HG03565 (cell line): ENCODE results near the gene SSTR3.
"Not testable (repeated sequence)": the region's sequence is repeated elsewhere in the genome, so short reads cannot be mapped to it uniquely, and the experiment has no call there.

Experiments used
- ATAC-seq: cut with Tn5 transposase; IDR thresholded peaks from one replicate; pipeline ENCODE4 v1.9.1; 2021; ENCODE audit warnings: mild to moderate bottlenecking, moderate library complexity; ENCODE audit not compliant: unreplicated experiment

SSTR3 gene

DNA sequence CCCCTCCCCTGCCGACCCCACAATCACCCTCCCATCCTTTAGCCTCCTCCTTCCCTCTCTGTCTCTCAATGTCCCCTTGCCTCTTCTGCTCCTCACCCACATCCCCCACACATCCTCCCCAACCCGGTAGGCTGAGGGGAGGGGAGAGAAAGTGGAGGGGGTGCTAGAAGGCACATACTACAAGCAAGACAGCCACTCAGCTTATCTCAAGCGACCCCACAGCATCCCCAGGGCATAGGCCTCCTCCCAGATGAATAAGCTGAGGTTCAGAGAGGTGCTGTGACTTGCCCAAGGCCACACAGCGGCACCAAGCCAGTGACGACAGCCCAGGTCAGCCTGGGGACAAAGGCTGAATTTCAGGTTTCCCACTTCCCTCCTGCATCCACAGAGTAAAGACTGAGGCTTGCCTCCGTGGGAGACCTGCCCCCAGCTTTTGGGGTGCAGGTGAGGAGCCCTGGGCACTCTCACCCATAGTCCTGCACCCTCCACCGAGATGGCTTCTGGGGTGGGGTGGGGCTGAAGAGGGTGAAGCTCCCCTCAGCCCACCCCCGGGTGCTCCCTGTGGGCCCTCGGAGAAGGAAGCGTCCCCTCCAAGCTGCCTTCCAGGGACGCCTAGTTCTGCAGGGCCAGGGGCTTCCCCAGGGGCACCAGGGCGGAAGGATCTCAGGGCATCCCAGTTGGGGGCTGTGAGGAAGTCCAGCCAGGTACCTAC is 31.3 kb upstream of the SSTR3 start:
- ATAC-seq: no peak

GRCh38 chr22:37242395-37242918 is 30.2 kb upstream of the SSTR3 start:
- peak; percentile 48 for ATAC-seq

DNA sequence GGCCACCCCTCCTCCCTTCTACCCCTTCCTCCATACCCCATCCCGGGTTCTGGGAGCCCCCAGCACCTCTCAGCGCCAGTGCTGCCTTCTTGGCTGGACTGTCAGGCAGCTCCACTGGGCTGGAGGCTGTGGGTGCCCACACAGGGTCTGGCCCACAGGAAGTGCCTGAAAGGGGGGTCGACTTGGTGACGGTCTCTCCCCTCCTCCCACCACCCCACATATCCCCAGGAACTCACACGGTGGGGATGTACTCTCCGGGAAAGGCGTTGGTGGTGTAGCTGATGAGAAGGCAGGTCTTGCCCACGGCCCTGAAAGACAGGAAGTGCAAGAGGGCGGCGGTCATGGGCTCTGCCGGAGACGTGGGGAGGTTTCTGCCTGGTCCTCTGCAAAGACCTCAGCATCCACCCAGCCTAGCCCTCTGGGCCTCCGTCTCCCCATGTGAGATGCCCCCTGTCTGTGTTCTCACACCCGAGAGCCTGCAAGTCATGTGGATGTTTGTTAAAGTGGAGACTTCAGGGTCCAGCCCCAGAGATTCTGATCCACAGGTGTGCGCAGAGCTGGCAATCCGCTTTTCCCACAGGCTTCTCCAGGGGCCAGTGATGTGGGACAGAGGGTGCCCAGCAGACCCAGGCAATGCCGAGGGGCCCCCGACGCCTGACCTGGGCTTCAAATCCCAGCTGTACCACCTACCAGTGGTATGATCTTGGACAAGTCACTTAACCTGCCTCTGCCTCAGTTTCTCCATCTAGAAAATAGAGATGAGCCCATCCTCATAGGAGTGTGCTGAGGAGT is 29.3 kb upstream of the SSTR3 start:
- ATAC-seq: no peak

DNA sequence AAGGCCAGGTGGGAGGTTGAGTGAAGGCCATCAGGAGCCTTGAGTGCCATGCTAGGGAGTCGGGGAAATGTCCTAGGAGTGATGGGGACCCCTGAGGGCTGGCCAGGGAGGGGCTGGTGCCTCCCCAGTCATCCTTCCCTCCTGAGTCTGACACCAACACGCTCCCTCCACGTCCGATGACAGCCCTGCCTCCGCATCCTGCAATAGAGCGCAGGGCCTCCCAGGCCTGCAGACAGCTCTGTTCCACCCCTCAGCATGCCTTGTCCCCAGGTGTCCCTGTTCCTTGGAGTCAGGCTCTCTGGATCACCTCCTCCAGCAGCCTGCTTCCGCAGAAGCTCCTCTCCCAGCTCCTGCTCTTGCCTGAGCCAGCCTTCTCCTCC is 28.7 kb upstream of the SSTR3 start:
- no peak for ATAC-seq

GRCh38 chr22:37240240-37240940 is 28.1 kb upstream of the SSTR3 start:
- no peak for ATAC-seq

GRCh38 chr22:37239336-37240239 is 27.3 kb upstream of the SSTR3 start:
- ATAC-seq: no peak

DNA sequence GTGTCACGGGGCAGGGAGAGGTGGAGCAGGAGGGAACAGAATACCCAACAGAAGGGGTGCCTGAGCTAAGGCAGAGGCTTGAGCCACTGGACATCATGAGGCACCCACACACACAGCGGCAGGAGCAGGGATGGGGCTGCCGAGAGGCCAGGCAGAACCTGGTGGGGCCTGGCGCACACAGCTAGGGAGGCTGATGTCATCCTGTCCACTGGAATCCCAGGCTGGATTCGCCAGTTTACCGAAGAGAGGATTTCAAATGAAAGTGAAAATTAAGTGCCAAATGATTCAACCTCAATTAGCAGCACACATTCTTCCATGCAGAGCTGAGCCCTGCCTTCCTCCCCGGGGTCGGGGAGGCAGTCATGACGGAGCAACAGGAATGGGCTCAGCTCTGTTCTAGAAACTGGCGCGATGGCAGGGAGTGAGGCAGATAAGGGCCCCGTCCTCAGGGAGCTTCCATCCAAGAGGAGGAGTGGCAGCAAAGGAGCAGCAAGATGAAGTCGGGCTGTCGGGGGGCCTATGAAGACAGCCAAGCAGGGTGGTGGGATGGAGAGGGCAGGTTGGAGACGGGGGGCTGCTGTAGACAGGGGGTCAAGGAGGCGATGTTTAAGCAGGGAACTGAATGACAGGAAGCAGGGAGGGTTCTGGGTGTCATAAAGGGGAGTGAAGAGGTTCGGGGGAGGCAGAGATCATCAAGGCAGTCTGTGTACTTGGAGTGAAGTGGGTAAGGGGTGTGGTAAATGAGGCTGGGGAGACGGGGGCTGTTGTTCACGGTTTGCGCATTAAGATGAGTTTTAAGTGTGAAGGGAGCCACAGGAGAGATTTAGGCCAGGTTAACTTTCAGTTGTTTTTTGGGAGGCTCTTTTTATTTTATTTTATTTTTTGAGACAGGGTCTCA is 25.3 kb upstream of the SSTR3 start:
- ATAC-seq: no peak

DNA sequence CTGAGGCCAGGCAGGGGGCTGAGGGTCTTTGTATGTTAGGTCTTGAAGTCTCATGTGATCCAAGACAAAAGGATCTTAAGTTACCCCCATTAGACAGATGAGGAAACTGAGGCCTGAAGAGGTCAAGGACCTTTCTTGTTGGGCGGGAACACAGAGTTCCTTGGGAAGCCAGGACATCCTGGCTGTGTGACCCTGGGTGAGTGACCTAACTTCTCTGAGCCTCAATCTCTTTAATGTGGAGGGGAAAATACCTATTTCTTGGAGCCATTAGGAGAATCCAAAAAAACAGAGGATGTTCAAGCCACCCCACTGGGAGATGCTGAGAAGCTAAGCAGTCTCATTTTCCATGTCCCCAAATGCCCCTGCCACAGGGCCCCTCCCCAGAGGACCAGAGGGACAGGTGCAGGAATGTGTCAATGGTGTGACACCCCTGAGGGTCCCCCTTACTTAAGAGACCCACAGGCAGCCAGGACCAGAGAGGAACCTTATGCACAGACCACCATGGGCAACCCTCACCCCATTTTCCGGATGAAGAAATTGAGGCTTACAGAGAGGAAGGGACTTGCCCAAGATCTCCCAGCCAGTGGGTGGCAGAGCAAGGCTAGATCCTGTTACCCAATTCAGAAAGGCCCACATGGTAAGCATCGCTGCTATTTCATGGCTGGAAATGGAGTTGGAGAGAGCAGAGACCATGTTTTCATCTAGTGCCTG is 23.8 kb upstream of the SSTR3 start:
- no peak for ATAC-seq

DNA sequence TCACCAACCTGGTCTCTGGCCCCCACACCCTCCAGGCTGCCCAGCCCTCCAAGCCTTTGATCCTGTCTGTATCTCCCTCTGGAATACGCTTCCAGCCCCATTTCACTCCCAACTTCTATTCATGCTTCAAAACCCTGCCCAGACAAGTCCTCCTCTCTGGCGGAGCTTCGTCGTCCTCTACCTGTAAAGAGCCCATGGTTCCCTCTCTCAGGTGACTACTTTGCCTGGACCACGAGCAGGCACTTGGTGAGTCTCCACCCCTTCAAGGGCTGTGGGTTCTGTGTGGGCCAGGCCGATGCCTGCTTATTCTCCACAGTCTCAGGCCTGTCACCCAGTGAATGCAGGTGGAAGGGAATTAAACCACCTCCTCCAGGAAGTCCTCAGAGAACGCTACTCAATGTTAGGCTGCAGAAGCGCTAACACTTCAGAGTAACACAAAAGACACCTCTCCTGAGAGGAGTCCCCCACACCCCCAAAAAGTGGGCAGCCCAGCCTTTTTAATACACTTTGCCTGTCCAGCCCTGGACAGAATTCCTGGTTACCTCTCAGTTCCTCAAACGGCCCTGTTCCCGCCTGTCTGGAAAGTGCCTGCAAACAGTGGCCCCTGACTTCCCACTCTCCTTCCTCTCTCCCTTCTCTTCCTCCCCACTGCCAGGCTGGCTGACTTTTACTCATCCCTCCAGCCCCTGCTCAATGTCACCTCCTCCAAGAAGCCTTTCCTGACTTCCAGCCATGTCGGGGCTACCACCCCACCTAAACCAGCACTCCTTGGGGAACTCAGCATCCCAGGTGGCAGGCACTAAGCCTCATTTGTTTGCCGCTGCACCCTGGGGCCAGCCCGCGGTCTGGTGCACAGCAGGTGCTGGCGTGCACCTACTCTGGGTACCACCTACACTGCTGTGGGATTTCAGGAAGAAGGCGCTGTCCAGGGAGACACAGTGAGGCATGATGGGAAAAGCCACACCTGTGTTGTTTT is 22.7 kb upstream of the SSTR3 start:
- ATAC-seq: no peak

- ATAC-seq: no peak
Observed at GRCh38 chr22:37233751-37234631, 21.7 kb upstream of the SSTR3 start.

- not testable (repeated sequence) for ATAC-seq
Observed at GRCh38 chr22:37233371-37233750, 21.1 kb upstream of the SSTR3 start.

GRCh38 chr22:37232140-37232998 is 20.1 kb upstream of the SSTR3 start:
- no peak for ATAC-seq

DNA sequence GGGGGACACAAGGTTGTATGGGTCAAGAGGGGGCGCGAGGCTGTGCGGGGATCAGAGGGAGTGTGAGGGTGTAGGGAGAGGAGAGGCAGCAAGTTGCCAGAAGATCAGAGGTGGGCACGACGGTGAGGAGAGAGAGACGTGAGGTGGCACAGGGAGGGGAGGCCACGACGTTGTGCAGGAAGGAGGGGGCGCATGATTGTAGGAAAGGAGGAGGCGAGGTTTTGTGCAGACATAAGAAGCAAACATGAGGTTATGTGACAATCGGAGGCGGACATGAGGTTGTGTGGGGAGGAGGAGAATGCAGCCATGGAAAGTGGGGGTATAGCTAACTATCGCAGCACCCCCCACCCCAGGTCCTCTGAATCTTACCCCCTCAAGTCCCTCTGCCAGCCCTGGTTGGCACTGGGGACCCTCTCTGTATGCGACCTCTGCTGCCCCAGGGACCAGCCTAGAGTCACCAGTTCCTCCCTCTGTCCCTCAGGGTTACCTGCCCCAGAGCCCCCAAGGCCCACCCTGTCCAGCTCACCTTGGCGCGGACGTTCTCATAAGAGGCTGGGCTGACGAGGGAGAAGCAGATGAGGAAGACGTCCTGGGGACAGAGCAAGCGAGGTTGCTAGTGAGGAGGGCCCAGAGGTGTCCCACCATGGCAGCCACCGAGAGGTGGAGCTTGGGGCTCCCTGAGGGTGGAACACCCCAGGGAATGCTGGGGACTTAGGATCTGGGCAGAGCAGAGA is 19.3 kb upstream of the SSTR3 start:
- ATAC-seq: no peak

- ATAC-seq: peak; percentile 54
Observed at GRCh38 chr22:37230673-37231405, 18.6 kb upstream of the SSTR3 start.
